Fibroblast of pulmonary artery (primary cell): ENCODE results near the gene PRRC2A.

Experiments
- DNase-seq: peaks from one replicate; pipeline ENCODE4 v3.0.0-alpha.2; 2010; ENCODE audit warnings: low read depth
- H3K4me3 ChIP-seq: replicated peaks from 2 replicates; pipeline ENCODE4 v1.5.1; 2011; ENCODE audit warnings: low read depth, mild to moderate bottlenecking, control low read depth, low read length, moderate library complexity
- CTCF ChIP-seq: IDR thresholded peaks from 2 replicates; pipeline ENCODE4 v1.5.1; 2011; ENCODE audit warnings: mild to moderate bottlenecking, control low read depth, low read length, inconsistent platforms; ENCODE audit errors: missing control alignments

PRRC2A gene

GRCh38 chr6:31683591-31683990 is 63.1 kb downstream of the PRRC2A start:
- no peak overlapping the region for H3K4me3 ChIP-seq
- TF ChIP-seq CTCF = no peak
- no peak for DNase-seq

GRCh38 chr6:31686483-31686882 is 66.0 kb downstream of the PRRC2A start:
- no peak for TF ChIP-seq CTCF
- no peak overlapping the region for H3K4me3 ChIP-seq
- no peak for DNase-seq

GRCh38 chr6:31687321-31687720 is 66.8 kb downstream of the PRRC2A start:
- no peak overlapping the region for H3K4me3 ChIP-seq
- DNase-seq = no peak
- TF ChIP-seq CTCF = no peak
